Gastrocnemius medialis (tissue), 4 donors: Measurements from ENCODE around the gene MAN1B1. TPM values are rescaled to one million over a fixed set of nuclear protein-coding genes. Genes with fewer than 3 reads are reported as not detected.

Experiments
- ATAC-seq, 2 donors: fragments of 150-250 bp; one replicate each; pipeline ENCODE4 v1.9.1; 2016
- DNase-seq, 2 donors: peaks; one replicate each; pipeline ENCODE4 v3.0.0-alpha.2; 2019
- H3K27ac ChIP-seq, 4 donors: fragments of 200-600 bp; sonication (generic); 1 replicate in 1 of 4; 2 replicates in 3 of 4; pipeline ENCODE4 v1.5.1; 2016 to 2018; ENCODE audit warnings: mild to moderate bottlenecking in 2 of 4, moderate library complexity in 1 of 4
- H3K27me3 ChIP-seq, 3 donors: fragments of 200-600 bp; sonication (generic) in 2 of 3; 1 replicate in 1 of 3; 2 replicates in 2 of 3; pipeline versions ENCODE4 v1.5.1 to v1.6.0; 2016 to 2019; ENCODE audit warnings: mild to moderate bottlenecking in 1 of 3, moderate library complexity in 1 of 3
- H3K36me3 ChIP-seq, 2 donors: fragments of 200-600 bp; sonication (generic) in 1 of 2; one replicate each; pipeline ENCODE4 v1.5.1; 2017 to 2018
- H3K4me1 ChIP-seq, 2 donors: fragments of 200-600 bp; sonication (generic) in 1 of 2; one replicate each; pipeline ENCODE4 v1.5.1; 2016 to 2017; ENCODE audit warnings: mild to moderate bottlenecking in 2 of 2
- H3K4me3 ChIP-seq, 4 donors: fragments of 200-600 bp; sonication (generic) in 3 of 4; 1 replicate in 1 of 4; 2 replicates in 3 of 4; pipeline ENCODE4 v1.5.1; 2016 to 2019; ENCODE audit warnings: mild to moderate bottlenecking in 2 of 4
- H3K9me3 ChIP-seq, 3 donors: fragments of 200-600 bp; sonication (generic) in 2 of 3; 1 replicate in 1 of 3; 2 replicates in 2 of 3; pipeline ENCODE4 v1.5.1; 2016 to 2019
- CTCF ChIP-seq, 5 experiments: fragments of 450-650 bp in 3 of 5; fragments of 200-600 bp in 2 of 5; sonication (generic) in 2 of 5; IDR thresholded peaks in 4 of 5; conservative IDR thresholded peaks in 1 of 5; 1 replicate in 4 of 5; 2 replicates in 1 of 5; pipeline ENCODE4 v1.5.1; 2016 to 2019; ENCODE audit warnings: antibody characterized with exemption in 5 of 5, mild to moderate bottlenecking in 3 of 5, moderate library complexity in 3 of 5
- POLR2A ChIP-seq, 2 donors: fragments of 450-650 bp; IDR thresholded peaks; one replicate each; pipeline ENCODE4 v1.6.1; 2017; ENCODE audit warnings: antibody characterized with exemption in 2 of 2, mild to moderate bottlenecking in 2 of 2, moderate library complexity in 2 of 2
- in situ Hi-C, 4 donors: fragments of 200-750 bp; cut with MboI; loops; one replicate each; pipeline versions ENCODE4 v1.15.0 to v1.8.0; 2017; ENCODE audit warnings: low sequenced_read_pairs in 4 of 4
- intact Hi-C: fragments of 100-400 bp; cut with DNase I; formaldehyde crosslinking; loops from one replicate; pipeline ENCODE4 v1.15.1; 2023; ENCODE audit warnings: low total_unique reads
- total RNA-seq, 4 donors: library from RNA; depleted of rRNA; stranded (reverse); fragments of >200 nt; gene quantifications; one replicate each; pipeline versions ENCODE4 v1.1.0 to v1.2.3, GENCODE V29; 2016

Gene MAN1B1
- total RNA-seq, 4 donors from 2014 or later, result 15.9 to 31.9 (median 21.1) TPM

DNA sequence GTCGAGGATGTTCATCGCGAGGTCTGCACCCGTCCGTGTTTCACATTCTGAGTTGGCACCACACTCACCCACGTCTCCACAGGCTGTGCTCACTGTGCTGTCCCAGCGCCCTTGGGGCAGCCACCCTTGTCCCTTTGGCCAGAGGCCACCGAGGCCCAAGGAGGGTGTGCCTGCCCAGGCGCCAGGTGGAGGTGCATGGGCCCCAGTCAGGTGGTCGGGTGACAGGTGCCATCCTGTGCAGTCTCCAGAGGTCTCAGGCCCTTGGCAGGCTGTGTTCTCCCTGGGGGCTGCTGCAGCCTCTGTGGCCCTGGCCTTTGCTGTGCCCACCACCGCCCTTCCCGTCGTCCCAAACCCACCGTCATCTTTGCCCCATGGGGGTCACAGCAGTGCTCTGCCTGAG lies 12.4 kb downstream of the MAN1B1 start:
- H3K36me3 ChIP-seq, result peaks cover 0 to 76% of the 10 kb centered on the region in 2 donors
- TF ChIP-seq CTCF (IDR thresholded peaks at IDR 0.05 in 4 of 5, conservative IDR thresholded peaks at IDR 0.05 in 1 of 5), result no peak
- no peak for TF ChIP-seq POLR2A (IDR thresholded peaks at IDR 0.05)
- no peak for DNase-seq
- no peak for ATAC-seq
- H3K27me3 ChIP-seq, result no peaks in the 10 kb centered on the region
- in situ Hi-C loops, result no loop called here
- no peak overlapping the region for H3K4me3 ChIP-seq
- H3K27ac ChIP-seq, result no peak overlapping the region
- no peaks in the 10 kb centered on the region for H3K9me3 ChIP-seq
- intact Hi-C loops, result no loop called here
- no peaks in the 10 kb centered on the region for H3K4me1 ChIP-seq

DNA sequence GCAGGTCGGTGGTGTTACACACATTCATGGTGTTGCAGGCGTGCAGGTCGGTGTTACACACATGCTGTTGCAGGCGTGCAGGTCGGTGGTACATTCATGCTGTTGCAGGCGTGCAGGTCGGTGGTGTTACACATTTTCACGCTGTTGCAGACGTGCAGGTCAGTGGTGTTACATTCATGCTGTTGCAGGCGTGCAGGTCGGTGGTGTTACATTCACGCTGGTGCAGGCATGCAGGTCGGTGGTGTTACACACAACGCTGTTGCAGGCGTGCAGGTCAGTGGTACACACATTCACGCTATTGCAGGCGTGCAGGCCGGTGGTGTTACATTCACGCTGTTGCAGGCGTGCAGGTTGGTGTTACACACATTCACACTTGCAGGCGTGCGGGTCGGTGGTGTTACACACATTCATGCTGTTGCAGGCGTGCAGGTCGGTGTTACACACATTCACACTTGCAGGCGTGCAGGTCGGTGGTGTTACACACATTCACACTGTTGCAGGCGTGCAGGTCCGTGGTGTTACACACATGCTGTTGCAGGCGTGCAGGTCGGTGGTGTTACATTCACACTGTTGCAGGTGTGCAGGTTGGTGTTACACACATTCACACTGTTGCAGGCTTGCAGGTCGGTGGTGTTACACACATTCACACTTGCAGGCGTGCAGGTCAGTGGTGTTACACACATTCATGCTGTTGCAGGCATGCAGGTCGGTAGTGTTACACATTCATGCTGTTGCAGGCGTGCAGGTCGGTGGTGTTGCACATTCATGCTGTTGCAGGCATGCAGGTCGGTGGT lies 16.6 kb downstream of the MAN1B1 start:
- in situ Hi-C loops, result no loop called here
- intact Hi-C loops, result no loop called here
- Histone ChIP-seq H3K27ac (no peak overlapping the region), H3K4me1 (no peaks in the 10 kb centered on the region), H3K36me3 (peaks cover 0 to 86% of the 10 kb centered on the region in 2 donors), H3K4me3 (no peak overlapping the region), H3K9me3 (no peaks in the 10 kb centered on the region), H3K27me3 (no peaks in the 10 kb centered on the region)
- TF ChIP-seq POLR2A (IDR thresholded peaks at IDR 0.05) (no peak), CTCF (IDR thresholded peaks at IDR 0.05 in 4 of 5, conservative IDR thresholded peaks at IDR 0.05 in 1 of 5) (no peak)
- no peak for DNase-seq
- ATAC-seq, result no peak

DNA sequence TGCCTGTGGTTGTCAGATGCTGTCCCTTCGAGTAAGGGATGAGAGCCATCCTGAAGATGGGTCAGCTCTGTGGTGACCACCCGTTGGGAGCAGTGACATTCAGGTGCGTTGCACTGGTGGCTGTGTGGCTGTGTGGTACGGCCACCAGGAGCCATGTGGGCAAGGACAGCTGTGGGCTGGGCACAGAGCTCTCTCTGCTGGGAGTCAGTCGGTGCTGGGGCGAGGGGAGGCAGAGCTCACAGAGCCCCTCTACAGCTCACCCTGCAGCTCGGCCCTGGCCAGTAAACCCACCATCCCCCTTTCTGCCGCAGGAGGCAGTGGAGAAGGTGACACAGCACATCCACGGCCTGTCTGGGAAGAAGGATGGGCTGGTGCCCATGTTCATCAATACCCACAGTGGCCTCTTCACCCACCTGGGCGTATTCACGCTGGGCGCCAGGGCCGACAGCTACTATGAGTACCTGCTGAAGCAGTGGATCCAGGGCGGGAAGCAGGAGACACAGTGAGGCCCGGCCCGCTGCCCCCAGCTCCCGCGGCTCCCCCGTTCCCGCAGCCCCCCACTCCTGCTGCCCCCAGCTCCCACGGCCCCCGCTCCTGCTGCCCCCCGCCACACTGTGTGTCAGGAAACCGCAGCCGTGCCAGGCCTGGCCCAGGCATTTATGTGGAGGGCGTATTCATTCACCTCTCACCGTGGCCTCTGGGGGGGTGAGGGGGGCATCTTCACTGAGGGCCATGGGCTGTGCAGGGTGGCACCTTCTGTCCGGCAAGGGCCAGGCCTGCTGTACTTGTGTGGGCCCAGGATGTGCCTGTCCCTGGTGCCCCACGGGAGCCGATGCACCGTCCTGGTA lies 19.3 kb downstream of the MAN1B1 start:
- no peak for TF ChIP-seq CTCF (IDR thresholded peaks at IDR 0.05 in 4 of 5, conservative IDR thresholded peaks at IDR 0.05 in 1 of 5)
- TF ChIP-seq POLR2A (IDR thresholded peaks at IDR 0.05), result no peak
- DNase-seq (no peak), ATAC-seq (no peak)
- Histone ChIP-seq H3K27me3 (no peaks in the 10 kb centered on the region), H3K27ac (no peak overlapping the region), H3K4me3 (no peak overlapping the region), H3K4me1 (no peaks in the 10 kb centered on the region), H3K36me3 (peaks cover 0 to 95% of the 10 kb centered on the region in 2 donors), H3K9me3 (no peaks in the 10 kb centered on the region)
- intact Hi-C loops (no loop called here), in situ Hi-C loops (no loop called here)

- H3K36me3 ChIP-seq, result peaks cover 0 to 90% of the 10 kb centered on the region in 2 donors
- in situ Hi-C loops, result no loop called here
Measured at GRCh38 chr9:137106662-137107250, 20.0 kb downstream of the MAN1B1 start.

More at GRCh38 chr9:137106662-137107250, 20.0 kb downstream of the MAN1B1 start:
- intact Hi-C loops, result no loop called here
- no peaks in the 10 kb centered on the region for H3K9me3 ChIP-seq
- no peak overlapping the region for H3K4me3 ChIP-seq
- TF ChIP-seq CTCF (IDR thresholded peaks at IDR 0.05 in 4 of 5, conservative IDR thresholded peaks at IDR 0.05 in 1 of 5) (no peak), POLR2A (IDR thresholded peaks at IDR 0.05) (no peak)
- no peaks in the 10 kb centered on the region for H3K4me1 ChIP-seq
- H3K27ac ChIP-seq, result no peak overlapping the region
- DNase-seq (no peak), ATAC-seq (no peak)
- H3K27me3 ChIP-seq, result no peaks in the 10 kb centered on the region
